AML-193 (cell line): ENCODE measurements around the gene RCSD1.

ENCODE experiments used
- DNase-seq, 2 experiments: peaks; one replicate each; lab custom pipeline; 2025; lab: John Stamatoyannopoulos, UW

The RCSD1 gene

GRCh38 chr1:167643441-167643840, 13.4 kb downstream of the RCSD1 start:
- DNase-seq, result no peak

GRCh38 chr1:167644551-167644950, 14.5 kb downstream of the RCSD1 start:
- no peak for DNase-seq

- no peak for DNase-seq
Observed at GRCh38 chr1:167645140-167645541, 15.1 kb downstream of the RCSD1 start.

GRCh38 chr1:167645625-167646414, 15.8 kb downstream of the RCSD1 start:
- no peak for DNase-seq

GRCh38 chr1:167648252-167648849, 18.3 kb downstream of the RCSD1 start:
- DNase-seq, result no peak

- peak; percentile 33 to 41 for DNase-seq
Observed at GRCh38 chr1:167648978-167649744, 19.1 kb downstream of the RCSD1 start.

GRCh38 chr1:167650269-167651160, 20.5 kb downstream of the RCSD1 start:
- DNase-seq, result peak; percentile 52 to 61

- no peak for DNase-seq
Observed at GRCh38 chr1:167651161-167651693, 21.2 kb downstream of the RCSD1 start.

GRCh38 chr1:167654975-167655575, 25.0 kb downstream of the RCSD1 start:
- DNase-seq, result no peak

GRCh38 chr1:167656657-167657056, 26.6 kb downstream of the RCSD1 start:
- no peak for DNase-seq

GRCh38 chr1:167658574-167659328, 28.7 kb downstream of the RCSD1 start:
- peak; percentile 13 to 24 for DNase-seq

- no peak for DNase-seq
Observed at GRCh38 chr1:167659450-167659849, 29.4 kb downstream of the RCSD1 start.

- DNase-seq, result no peak
Observed at GRCh38 chr1:167659881-167660280, 29.8 kb downstream of the RCSD1 start.

GRCh38 chr1:167661527-167662426, 31.7 kb downstream of the RCSD1 start:
- DNase-seq, result no peak

GRCh38 chr1:167663002-167663772, 33.2 kb downstream of the RCSD1 start:
- DNase-seq, result no peak

GRCh38 chr1:167665469-167665868, 35.4 kb downstream of the RCSD1 start:
- DNase-seq, result no peak

GRCh38 chr1:167666416-167666815, 36.4 kb downstream of the RCSD1 start:
- no peak for DNase-seq

- DNase-seq, result no peak
Observed at GRCh38 chr1:167667536-167667935, 37.5 kb downstream of the RCSD1 start.

GRCh38 chr1:167668108-167668507, 38.1 kb downstream of the RCSD1 start:
- no peak for DNase-seq
